SK-N-DZ (cell line): Measurements from ENCODE around the gene NAA38.

Source experiments
- DNase-seq: peaks from one replicate; pipeline ENCODE4 v3.0.0-alpha.2; 2015; ENCODE audit warnings: low spot score

NAA38 gene

DNA sequence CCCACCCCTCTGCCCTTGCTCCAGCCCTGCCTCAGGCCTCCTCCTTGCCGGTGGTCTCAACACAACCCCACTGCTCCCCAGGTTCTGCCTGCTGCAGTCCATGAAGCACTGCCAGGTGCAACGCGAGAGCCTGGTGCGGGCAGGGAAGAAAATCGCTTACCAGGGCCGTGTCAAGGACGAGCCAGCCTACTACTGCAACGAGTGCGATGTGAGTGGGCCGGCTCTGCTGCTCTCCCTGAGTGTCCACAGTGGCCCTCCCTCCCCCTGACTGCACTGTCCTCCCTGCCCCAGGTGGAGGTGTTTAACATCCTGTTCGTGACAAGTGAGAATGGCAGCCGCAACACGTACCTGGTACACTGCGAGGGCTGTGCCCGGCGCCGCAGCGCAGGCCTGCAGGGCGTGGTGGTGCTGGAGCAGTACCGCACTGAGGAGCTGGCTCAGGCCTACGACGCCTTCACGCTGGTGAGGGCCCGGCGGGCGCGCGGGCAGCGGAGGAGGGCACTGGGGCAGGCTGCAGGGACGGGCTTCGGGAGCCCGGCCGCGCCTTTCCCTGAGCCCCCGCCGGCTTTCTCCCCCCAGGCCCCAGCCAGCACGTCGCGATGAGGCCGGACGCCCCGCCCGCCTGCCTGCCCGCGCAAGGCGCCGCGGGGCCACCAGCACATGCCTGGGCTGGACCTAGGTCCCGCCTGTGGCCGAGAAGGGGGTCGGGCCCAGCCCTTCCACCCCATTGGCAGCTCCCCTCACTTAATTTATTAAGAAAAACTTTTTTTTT is 4.3 kb downstream of the NAA38 start:
- no peak for DNase-seq

DNA sequence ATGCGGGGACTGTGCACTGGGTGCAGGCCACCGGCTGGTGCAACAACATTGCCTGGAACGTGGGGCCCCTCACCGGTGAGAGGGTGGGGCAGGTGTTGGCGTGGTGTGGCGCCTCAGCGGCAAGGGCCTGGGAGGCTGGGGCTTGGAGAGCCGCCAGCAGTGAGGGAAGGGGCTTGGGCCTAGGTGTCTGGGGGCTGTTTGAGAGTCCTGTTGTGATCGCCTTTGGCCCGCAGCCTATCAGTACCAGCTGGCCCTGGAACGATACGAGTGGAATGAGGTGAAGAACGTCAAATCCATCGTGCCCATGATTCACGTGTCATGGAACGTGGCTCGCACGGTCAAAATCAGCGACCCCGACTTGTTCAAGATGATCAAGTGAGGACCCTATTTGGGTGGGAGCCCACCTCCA is 5.1 kb downstream of the NAA38 start:
- DNase-seq, result no peak

DNA sequence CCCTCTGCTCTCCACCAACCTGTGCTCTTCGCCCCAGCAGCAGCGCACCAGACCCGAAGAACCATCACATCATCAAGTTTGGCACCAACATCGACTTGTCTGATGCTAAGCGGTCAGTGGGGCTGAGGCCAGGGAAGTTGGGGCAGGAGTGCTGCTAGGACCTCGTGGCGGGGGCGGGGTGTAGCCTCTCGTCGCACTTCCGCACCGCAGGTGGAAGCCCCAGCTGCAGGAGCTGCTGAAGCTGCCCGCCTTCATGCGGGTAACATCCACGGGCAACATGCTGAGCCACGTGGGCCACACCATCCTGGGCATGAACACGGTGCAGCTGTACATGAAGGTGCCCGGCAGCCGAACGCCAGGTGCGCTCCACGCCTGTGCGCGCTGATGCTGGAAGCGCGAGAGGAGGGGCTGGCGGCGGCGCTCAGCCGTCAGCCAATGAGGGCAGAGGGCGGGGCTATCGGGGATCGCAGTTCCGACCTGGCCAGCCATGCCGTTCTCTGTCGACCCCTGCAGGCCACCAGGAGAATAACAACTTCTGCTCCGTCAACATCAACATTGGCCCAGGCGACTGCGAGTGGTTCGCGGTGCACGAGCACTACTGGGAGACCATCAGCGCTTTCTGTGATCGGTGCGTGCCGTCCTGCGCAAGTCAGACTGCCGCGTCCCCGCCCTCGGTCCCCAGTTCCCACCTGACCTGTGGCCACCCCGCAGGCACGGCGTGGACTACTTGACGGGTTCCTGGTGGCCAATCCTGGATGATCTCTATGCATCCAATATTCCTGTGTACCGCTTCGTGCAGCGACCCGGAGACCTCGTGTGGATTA is 5.7 kb downstream of the NAA38 start:
- DNase-seq, result peak; percentile 89

DNA sequence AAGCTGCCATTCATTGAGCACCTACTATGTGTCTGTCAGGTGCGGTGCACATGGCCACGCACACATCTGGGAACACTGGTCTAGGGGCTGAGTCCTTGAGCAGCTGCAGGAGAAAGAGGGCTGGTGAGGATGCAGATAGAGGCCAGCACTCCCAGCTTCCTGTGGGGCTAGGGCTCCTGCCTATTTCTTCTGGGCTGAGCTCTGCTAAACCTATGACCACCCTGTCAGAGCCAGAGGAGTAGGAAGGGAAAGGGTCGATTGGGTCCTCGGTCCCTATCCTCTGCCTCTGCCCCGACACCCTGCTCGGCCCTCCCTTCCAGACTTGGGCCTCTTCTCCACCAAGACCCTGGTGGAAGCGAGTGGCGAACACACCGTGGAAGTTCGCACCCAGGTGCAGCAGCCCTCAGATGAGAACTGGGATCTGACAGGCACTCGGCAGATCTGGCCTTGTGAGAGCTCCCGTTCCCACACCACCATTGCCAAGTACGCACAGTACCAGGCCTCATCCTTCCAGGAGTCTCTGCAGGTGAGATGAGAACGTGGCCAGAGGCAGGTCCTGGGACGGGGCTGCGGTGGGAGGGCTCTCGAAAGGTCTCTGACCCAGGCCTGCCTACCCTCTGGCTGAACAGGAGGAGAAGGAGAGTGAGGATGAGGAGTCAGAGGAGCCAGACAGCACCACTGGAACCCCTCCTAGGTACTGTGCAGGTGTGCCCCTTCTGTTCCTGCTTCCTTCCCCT is 6.5 kb downstream of the NAA38 start:
- DNase-seq, result no peak

DNA sequence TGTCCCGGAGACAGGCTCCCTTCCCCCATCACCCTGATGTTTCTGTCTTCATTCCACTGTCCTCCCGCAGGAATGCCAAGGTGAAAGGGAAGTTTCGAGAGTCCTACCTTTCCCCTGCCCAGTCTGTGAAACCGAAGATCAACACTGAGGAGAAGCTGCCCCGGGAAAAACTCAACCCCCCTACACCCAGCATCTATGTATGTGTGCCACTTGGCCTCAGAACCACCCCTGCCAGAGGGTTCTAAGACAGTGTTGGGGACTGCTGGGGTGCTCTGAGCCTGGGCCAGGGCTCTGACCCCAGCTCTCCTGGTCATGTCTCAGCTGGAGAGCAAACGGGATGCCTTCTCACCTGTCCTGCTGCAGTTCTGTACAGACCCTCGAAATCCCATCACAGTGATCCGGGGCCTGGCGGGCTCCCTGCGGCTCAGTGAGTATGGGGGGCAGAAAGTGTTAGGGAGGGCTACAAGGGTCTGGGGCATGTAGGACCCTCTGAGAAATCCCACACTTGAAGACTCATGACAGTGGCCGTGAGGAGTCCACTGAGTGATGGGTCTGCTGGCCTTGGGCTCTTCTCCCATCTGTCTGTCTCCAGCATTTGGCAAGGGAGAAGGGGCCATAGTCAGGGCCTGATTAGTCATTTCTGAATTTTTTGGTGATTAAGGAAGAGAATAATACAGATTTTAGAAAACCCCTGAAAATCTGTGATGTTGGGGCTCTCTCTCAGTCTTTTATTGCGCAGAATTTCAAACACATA is 7.4 kb downstream of the NAA38 start:
- DNase-seq, result no peak

DNA sequence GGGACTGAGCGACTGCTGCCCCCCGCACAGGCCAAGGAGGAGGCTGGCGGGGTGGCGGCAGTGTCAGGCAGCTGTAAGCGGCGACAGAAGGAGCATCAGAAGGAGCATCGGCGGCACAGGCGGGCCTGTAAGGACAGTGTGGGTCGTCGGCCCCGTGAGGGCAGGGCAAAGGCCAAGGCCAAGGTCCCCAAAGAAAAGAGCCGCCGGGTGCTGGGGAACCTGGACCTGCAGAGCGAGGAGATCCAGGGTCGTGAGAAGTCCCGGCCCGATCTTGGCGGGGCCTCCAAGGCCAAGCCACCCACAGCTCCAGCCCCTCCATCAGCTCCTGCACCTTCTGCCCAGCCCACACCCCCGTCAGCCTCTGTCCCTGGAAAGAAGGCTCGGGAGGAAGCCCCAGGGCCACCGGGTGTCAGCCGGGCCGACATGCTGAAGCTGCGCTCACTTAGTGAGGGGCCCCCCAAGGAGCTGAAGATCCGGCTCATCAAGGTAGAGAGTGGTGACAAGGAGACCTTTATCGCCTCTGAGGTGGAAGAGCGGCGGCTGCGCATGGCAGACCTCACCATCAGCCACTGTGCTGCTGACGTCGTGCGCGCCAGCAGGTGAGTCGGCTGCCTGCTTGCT is 8.1 kb downstream of the NAA38 start:
- no peak for DNase-seq

DNA sequence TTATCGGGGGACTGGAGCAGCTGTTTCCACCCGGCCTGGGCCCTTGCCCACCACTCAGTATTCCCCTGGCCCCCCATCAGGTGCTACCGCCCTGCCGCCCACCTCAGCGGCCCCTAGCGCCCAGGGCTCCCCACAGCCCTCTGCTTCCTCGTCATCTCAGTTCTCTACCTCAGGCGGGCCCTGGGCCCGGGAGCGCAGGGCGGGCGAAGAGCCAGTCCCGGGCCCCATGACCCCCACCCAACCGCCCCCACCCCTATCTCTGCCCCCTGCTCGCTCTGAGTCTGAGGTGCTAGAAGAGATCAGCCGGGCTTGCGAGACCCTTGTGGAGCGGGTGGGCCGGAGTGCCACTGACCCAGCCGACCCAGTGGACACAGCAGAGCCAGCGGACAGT is 8.6 kb downstream of the NAA38 start:
- DNase-seq, result no peak

DNA sequence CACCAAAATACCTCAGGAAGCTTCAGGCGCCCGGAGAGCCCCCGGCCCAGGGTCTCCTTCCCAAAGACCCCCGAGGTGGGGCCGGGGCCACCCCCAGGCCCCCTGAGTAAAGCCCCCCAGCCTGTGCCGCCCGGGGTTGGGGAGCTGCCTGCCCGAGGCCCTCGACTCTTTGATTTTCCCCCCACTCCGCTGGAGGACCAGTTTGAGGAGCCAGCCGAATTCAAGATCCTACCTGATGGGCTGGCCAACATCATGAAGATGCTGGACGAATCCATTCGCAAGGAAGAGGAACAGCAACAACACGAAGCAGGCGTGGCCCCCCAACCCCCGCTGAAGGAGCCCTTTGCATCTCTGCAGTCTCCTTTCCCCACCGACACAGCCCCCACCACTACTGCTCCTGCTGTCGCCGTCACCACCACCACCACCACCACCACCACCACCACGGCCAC is 9.2 kb downstream of the NAA38 start:
- DNase-seq, result no peak

DNA sequence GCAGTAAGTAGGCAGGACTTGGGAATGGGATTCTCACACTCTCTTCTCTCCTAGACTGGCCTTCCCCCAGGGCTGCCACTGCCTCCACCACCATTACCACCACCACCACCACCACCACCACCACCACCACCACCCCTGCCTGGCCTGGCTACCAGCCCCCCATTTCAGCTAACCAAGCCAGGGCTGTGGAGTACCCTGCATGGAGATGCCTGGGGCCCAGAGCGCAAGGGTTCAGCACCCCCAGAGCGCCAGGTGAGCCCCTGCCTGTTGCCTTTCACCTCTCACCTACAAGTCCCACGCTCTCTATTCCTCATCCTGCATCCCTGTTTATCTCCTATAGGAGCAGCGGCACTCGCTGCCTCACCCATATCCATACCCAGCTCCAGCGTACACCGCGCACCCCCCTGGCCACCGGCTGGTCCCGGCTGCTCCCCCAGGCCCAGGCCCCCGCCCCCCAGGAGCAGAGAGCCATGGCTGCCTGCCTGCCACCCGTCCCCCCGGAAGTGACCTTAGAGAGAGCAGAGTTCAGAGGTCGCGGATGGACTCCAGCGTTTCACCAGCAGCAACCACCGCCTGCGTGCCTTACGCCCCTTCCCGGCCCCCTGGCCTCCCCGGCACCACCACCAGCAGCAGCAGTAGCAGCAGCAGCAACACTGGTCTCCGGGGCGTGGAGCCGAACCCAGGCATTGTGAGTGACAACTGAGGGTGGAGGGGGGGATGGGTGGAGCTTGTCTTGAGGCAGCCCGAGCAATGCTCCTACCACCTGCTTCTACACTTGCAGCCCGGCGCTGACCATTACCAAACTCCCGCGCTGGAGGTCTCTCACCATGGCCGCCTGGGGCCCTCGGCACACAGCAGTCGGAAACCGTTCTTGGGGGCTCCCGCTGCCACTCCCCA is 10.3 kb downstream of the NAA38 start:
- DNase-seq, result no peak

DNA sequence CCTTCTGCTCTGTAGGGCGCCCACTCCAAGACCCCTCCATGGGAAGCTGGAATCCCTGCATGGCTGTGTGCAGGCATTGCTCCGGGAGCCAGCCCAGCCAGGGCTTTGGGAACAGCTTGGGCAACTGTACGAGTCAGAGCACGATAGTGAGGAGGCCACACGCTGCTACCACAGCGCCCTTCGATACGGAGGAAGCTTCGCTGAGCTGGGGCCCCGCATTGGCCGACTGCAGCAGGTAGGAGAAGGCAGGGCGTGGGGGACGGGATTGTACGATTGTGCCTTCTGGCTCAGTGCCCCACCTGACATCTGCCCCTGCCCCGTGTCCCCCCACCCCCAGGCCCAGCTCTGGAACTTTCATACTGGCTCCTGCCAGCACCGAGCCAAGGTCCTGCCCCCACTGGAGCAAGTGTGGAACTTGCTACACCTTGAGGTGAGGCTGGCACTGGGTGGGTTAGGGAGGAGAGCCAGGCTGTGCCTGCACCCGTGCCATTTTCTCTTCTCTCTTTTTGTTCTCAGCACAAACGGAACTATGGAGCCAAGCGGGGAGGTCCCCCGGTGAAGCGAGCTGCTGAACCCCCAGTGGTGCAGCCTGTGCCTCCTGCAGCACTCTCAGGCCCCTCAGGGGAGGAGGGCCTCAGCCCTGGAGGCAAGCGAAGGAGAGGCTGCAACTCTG is 11.2 kb downstream of the NAA38 start:
- DNase-seq, result no peak

DNA sequence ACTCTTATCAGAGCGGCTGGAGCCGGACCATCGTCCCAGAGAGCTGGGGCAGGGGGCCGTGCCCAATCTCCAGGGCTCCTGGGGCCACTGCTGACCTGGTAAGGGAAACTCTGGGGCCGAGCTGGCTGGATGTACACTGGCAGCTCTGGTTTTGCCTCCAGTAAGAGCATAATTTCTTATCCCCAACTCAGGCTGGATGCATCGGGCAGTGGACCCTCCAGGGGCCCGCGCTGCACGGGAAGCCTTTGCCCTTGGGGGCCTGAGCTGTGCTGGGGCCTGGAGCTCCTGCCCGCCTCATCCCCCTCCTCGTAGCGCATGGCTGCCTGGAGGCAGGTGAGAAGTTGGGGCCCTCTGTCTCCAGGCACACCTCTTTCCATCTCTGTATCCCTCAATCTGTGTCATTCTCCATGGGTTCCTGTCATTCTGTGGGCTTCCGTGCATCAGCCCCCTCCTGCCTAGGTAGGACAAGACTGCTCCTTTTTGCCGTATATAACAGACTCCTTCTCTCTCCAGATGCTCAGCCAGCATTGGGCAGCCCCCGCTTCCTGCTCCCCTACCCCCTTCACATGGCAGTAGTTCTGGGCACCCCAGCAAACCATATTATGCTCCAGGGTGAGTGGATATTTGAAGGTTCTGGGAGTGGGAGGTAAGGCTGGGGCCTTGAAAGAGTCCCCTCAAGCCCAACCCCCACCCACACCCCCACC is 11.8 kb downstream of the NAA38 start:
- DNase-seq, result no peak

DNA sequence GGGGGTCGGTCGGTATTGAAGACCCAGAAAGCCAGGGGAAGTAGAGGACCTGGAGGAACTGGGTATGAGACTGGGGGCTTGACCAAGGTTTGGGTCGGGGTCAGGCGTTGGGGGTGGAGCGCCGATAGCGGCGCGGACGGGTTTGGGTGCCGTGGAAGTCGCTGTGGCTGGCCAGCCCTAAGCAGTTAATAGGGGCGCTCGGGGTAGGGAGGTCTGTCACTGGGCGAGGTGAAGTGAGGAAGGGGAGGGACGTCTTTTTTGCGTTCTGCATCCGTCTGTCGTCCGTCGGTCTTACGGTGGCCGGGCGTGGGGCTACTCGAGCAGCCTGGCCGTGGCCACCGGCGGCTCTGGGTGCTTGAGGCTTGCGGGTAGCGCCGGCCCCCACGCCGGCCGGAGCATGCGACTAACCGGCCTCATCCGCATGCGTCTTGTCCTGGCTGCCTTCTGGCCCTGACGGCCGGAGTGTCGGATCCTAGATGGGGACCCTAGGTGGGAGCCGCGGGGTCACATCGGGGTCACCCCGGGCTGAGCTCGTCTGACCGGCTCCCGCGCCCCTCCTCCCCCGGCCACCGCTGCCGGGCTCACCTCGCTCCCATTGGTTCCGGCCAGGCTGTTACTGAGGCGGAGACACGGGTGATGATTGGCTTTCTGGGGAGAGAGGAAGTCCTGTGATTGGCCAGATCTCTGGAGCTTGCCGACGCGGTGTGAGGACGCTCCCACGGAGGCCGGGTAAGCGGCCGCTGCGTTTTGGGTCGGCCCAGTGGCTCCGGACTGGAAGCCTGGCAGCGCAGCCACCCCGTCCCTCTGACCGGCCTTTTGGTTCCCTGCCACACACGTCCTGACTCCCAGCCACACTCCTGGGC is 12.8 kb downstream of the NAA38 start:
- peak; percentile 93 for DNase-seq

DNA sequence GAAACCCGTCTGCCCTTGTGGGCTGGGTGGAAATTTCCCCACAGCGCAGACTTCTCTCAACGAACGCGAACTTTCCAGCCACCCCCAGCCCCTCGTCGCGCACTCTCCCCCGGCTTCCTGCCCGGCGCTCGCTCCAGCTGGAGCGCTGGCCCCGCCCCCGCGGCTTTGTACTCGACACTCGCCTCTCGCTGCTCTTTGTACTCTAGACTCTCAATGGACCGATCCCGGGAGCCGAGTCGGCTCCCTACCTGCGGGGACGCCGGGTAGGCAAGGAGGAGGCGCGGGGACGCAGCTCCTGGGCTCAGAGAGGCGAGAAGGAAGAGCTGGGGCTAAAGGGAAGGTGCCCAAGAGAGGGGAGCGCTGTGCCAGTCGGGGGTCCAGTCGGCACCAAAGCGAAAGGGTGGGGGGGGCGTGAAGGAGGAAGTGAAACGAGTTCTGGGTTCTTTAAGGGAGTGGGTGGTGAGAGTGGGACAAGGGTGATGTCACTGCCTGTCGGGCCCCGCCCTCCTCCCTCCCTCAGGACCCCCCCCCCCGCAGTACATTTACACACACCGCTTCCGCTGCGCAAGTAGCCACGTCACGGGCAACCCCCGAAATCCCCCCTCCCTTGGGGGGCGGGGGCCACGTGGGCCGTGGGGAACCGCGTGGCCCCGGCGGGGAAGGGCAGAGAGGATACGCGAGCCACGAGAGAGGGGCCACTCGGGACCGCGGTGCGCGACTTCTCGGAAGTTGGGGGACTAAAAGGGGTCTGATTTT is 13.6 kb downstream of the NAA38 start:
- DNase-seq, result peak; percentile 66

DNA sequence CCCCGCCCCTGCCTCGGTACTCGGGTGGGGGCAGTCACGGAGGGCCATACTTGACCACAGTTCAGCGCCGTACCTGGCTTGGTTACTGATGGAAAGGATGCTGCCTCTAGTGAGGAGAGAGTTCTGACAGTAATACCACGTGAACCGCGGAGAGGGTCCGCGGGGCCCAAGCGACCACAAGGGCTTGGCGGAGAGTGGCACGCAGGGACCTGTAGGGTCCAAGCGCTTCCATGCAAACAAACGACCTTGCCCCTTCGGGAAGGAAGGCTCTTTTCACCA is 14.2 kb downstream of the NAA38 start:
- DNase-seq, result no peak

DNA sequence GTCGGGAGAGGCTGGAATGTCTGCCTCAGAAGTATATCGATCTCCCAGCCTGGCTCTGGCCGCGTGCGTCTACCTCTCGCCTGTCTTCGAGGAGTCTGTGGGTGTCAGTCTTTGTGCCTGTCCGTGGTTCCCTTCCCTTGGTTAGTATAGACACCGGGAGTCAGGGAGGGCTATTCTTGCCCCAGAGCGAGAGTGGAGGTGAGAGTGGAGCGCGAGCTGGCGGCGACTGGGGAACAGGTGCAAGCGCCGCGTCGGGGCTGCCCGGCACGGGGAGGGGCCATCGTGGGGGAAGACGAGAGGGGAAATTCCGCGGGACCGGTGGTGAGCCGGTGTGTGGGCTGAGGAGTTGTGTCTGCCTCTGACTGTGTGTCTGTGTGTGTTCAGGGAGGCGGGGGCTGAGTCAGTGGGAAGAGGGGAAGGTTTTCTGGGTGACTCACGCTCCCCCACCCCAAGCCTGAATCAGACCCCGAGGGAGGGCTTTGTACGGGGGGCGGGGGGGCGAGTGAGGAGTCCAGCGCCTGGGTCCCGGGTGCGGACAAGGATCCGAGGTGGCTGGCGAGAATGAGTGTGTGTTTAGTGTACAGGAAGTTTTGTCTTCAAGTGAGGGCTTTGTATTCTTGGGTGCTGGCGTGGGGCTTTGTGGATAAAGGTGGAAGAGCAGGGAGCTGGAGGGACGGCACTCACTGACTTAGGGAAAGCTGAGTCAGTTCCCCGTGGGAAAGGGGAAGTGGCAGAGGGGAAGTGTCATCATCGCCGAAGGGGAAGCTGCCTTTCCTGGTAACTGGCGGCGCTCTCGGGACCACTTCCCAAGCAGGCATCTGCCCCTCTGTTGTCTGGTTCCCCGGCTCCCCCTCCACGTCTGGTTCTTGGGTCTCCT is 14.7 kb downstream of the NAA38 start:
- no peak for DNase-seq

DNA sequence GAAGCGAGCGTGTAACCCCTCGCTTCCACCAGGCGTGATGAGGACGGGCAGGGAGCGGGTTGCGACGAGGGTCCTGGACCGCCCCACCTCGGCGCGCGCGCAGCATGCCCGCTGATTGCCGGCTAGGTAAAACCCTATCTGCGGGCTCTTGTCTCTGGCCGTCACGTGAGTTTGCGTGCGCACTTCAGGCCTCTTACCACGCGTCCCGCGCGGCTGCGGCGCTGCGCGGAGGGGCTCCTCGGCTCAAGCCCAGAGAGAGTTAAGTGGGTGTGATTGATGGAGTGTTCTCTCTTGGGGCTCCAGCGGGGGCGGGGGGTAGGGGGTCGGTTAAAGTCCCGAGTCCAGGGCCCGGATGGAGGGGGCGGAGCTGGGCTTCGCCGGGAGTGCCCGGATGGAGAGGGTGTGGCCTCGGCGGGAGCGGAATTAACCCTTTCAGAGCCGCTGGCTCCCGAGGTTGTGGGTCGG is 15.4 kb downstream of the NAA38 start:
- peak; percentile 91 for DNase-seq
